Measurements from ENCODE around the gene ZNF644.
"Not testable (repeated sequence)": the region's sequence is repeated elsewhere in the genome, so short reads cannot be mapped to it uniquely, and the experiment has no call there.

The ZNF644 gene

GRCh38 chr1:90927674-90928073, 94.2 kb downstream of the ZNF644 start:
- not testable (repeated sequence) for DNase-seq (ENCODE audit: low read depth, low spot score)

- no peak for DNase-seq (ENCODE audit: low read depth, low spot score)
Measured at GRCh38 chr1:90926971-90927370, 94.9 kb downstream of the ZNF644 start.

GRCh38 chr1:90925928-90926869, 95.6 kb downstream of the ZNF644 start:
- no peak for DNase-seq (ENCODE audit: low read depth, low spot score)

- no peak for DNase-seq (ENCODE audit: low read depth, low spot score)
Measured at GRCh38 chr1:90924982-90925381, 96.9 kb downstream of the ZNF644 start.

- DNase-seq (ENCODE audit: low read depth, low spot score): no peak
Measured at GRCh38 chr1:90922996-90923395, 98.8 kb downstream of the ZNF644 start.

- DNase-seq (ENCODE audit: low read depth, low spot score): no peak
Measured at GRCh38 chr1:90922202-90922601, 99.6 kb downstream of the ZNF644 start.

GRCh38 chr1:90919900-90920299, 101.9 kb downstream of the ZNF644 start:
- no peak for DNase-seq (ENCODE audit: low read depth, low spot score)

- DNase-seq (ENCODE audit: low read depth, low spot score): no peak
Measured at GRCh38 chr1:90919190-90919719, 102.6 kb downstream of the ZNF644 start.

GRCh38 chr1:90911353-90911752, 110.5 kb downstream of the ZNF644 start:
- DNase-seq (ENCODE audit: low read depth, low spot score): no peak

- no peak for DNase-seq (ENCODE audit: low read depth, low spot score)
Measured at GRCh38 chr1:90902672-90903071, 119.2 kb downstream of the ZNF644 start.

- no peak for DNase-seq (ENCODE audit: low read depth, low spot score)
Measured at GRCh38 chr1:90899263-90899662, 122.6 kb downstream of the ZNF644 start.

GRCh38 chr1:90893679-90894078, 128.2 kb downstream of the ZNF644 start:
- DNase-seq (ENCODE audit: low read depth, low spot score): not testable (repeated sequence)

- DNase-seq (ENCODE audit: low read depth, low spot score): not testable (repeated sequence)
Measured at GRCh38 chr1:90892884-90893283, 129.0 kb downstream of the ZNF644 start.

GRCh38 chr1:90892196-90892595, 129.6 kb downstream of the ZNF644 start:
- not testable (repeated sequence) for DNase-seq (ENCODE audit: low read depth, low spot score)

GRCh38 chr1:90891756-90892155, 130.1 kb downstream of the ZNF644 start:
- not testable (repeated sequence) for DNase-seq (ENCODE audit: low read depth, low spot score)

- no peak for DNase-seq (ENCODE audit: low read depth, low spot score)
Measured at GRCh38 chr1:90882221-90882620, 139.6 kb downstream of the ZNF644 start.

- DNase-seq (ENCODE audit: low read depth, low spot score): no peak
Measured at GRCh38 chr1:90881034-90881433, 140.8 kb downstream of the ZNF644 start.

- no peak for DNase-seq (ENCODE audit: low read depth, low spot score)
Measured at GRCh38 chr1:90879281-90879680, 142.6 kb downstream of the ZNF644 start.

- no peak for DNase-seq (ENCODE audit: low read depth, low spot score)
Measured at GRCh38 chr1:90876101-90876500, 145.7 kb downstream of the ZNF644 start.

All from smooth muscle cell of the brain vasculature (primary cell).